ENCODE measurements around the gene ERV3-1.
"Not testable (repeated sequence)": the region's sequence is repeated elsewhere in the genome, so short reads cannot be mapped to it uniquely, and the experiment has no call there.

GRCh38 chr7:65051654-65052053, 45.2 kb upstream of the ERV3-1 start:
- not testable (repeated sequence) for TF ChIP-seq MAX (IDR thresholded peaks at IDR 0.05; ENCODE audit: insufficient read depth, insufficient read length); CTCF (IDR thresholded peaks at IDR 0.05; ENCODE audit: extremely low read depth in 1 of 2, insufficient read depth in 1 of 2, low read depth in 1 of 2, low read length in 2 of 2); POLR2A (IDR thresholded peaks at IDR 0.05; ENCODE audit: low read depth, low read length); POLR2AphosphoS5 (IDR thresholded peaks at IDR 0.05; ENCODE audit: insufficient read depth, low read depth, low read length); EZH2 (IDR thresholded peaks at IDR 0.05; ENCODE audit: borderline replicate concordance, low read depth, low read length, severe bottlenecking); GATA2 (IDR thresholded peaks at IDR 0.05; ENCODE audit: insufficient read depth, insufficient read length, low read depth, low read length); JUN (IDR thresholded peaks at IDR 0.05; ENCODE audit: borderline replicate concordance, insufficient read depth, insufficient read length, low read depth); MYC (IDR thresholded peaks at IDR 0.05; ENCODE audit: low read depth, low read length); FOS (IDR thresholded peaks at IDR 0.05; ENCODE audit: borderline replicate concordance, insufficient read depth, low read length)
